H1 (cell line): ENCODE data around the gene FOXM1. TPM values are rescaled to one million over a fixed set of nuclear protein-coding genes. Genes with fewer than 3 reads are reported as not detected.

Source experiments
- CTCF ChIA-PET: fragments of 300-600 bp; sonication (Branson Sonifier 250); formaldehyde crosslinking; loops from one replicate; lab custom pipeline; 2021; ENCODE audit not compliant: partially characterized antibody; lab: Charles Lee
- POLR2A ChIA-PET: fragments of 300-600 bp; sonication (Branson Sonifier 250); formaldehyde crosslinking; loops from one replicate; lab custom pipeline; 2021; ENCODE audit warnings: inconsistent platforms; ENCODE audit not compliant: partially characterized antibody; lab: Charles Lee
- DNase-seq, 2 experiments: peaks; one replicate each; pipeline versions ENCODE4 v3.0.0 to v3.0.0-alpha.2; 2010 to 2022; ENCODE audit warnings: low spot score in 2 of 2, low read depth in 1 of 2, mixed read lengths in 1 of 2
- FAIRE-seq: peaks from 2 replicates; lab custom pipeline; 2011; peaks lifted over from hg19 to GRCh38; lab: Jason Lieb, UNC
- H2AFZ ChIP-seq: 2 replicates; pipeline ENCODE4 v1.8.1; 2012; ENCODE audit warnings: low read length, inconsistent platforms
- H2AK5ac ChIP-seq: 2 replicates; pipeline ENCODE4 v1.6.1; 2013; ENCODE audit warnings: low read depth, low read length
- H2BK120ac ChIP-seq: replicated peaks from 2 replicates; pipeline ENCODE3; 2013; ENCODE audit warnings: low read depth, low read length, inconsistent platforms
- H2BK12ac ChIP-seq: 2 replicates; pipeline ENCODE4 v1.6.1; 2013; ENCODE audit warnings: low read depth, low read length
- H2BK15ac ChIP-seq: 2 replicates; pipeline ENCODE4 v1.6.1; 2013; ENCODE audit warnings: low read length
- H2BK20ac ChIP-seq: 2 replicates; pipeline ENCODE4 v1.6.1; 2013; ENCODE audit warnings: low read length
- H2BK5ac ChIP-seq: 2 replicates; pipeline ENCODE4 v1.6.1; 2013; ENCODE audit warnings: low read depth, low read length
- H3K14ac ChIP-seq: 2 replicates; pipeline ENCODE4 v1.6.1; 2013; ENCODE audit warnings: inconsistent platforms; ENCODE audit not compliant: insufficient read length
- H3K18ac ChIP-seq: 2 replicates; pipeline ENCODE4 v1.6.1; 2013; ENCODE audit warnings: low read length; ENCODE audit errors: extremely low read depth
- H3K23ac ChIP-seq: 2 replicates; pipeline ENCODE4 v1.6.1; 2013; ENCODE audit warnings: inconsistent platforms; ENCODE audit not compliant: insufficient read length
- H3K23me2 ChIP-seq: 2 replicates; pipeline ENCODE4 v1.6.1; 2013; ENCODE audit warnings: low read depth, low read length
- H3K27ac ChIP-seq: 2 replicates; pipeline ENCODE4 v1.6.1; 2011; ENCODE audit warnings: low read depth, low read length, inconsistent platforms
- H3K27me3 ChIP-seq, 4 experiments: replicated peaks in 1 of 4; 1 replicate in 1 of 4; 2 replicates in 3 of 4; pipeline versions ENCODE4 v1.6.1 to v1.8.1; 2011 to 2013; ENCODE audit warnings: low read length in 3 of 4, mild to moderate bottlenecking in 3 of 4, inconsistent platforms in 2 of 4, mixed read lengths in 2 of 4, moderate library complexity in 1 of 4; ENCODE audit not compliant: control insufficient read depth in 3 of 4, insufficient read depth in 3 of 4; ENCODE audit errors: extremely low read depth in 1 of 4
- H3K36me3 ChIP-seq, 4 experiments: 2 replicates each; pipeline versions ENCODE4 v1.6.1 to v1.8.1; 2011 to 2013; ENCODE audit warnings: mild to moderate bottlenecking in 4 of 4, low read length in 3 of 4, moderate library complexity in 2 of 4, control low read depth in 1 of 4, inconsistent platforms in 1 of 4; ENCODE audit not compliant: insufficient read depth in 4 of 4, control insufficient read depth in 2 of 4
- H3K4ac ChIP-seq: replicated peaks from 2 replicates; pipeline ENCODE3; 2013; ENCODE audit warnings: low read length, low read depth, mixed read lengths, inconsistent platforms; ENCODE audit not compliant: insufficient read length
- H3K4me1 ChIP-seq, 4 experiments: replicated peaks in 1 of 4; 1 replicate in 1 of 4; 2 replicates in 3 of 4; pipeline versions ENCODE4 v1.6.1 to v1.8.1; 2011 to 2013; ENCODE audit warnings: low read length in 3 of 4, inconsistent platforms in 2 of 4, mixed read lengths in 1 of 4; ENCODE audit not compliant: insufficient read depth in 4 of 4, control insufficient read depth in 3 of 4
- H3K4me2 ChIP-seq, 2 experiments: 2 replicates each; pipeline versions ENCODE4 v1.6.1 to v1.8.1; 2011 to 2013; ENCODE audit warnings: low read depth in 2 of 2, low read length in 2 of 2, control low read depth in 1 of 2, inconsistent platforms in 1 of 2, mild to moderate bottlenecking in 1 of 2; ENCODE audit not compliant: insufficient read depth in 1 of 2
- H3K4me3 ChIP-seq, 4 experiments: fragments of 200-600, 300-600 bp in 1 of 4; sonication (generic), shearing (Covaris generic), sonication (Bioruptor Twin) in 1 of 4; 2 replicates each; pipeline versions ENCODE4 v1.5.1 to v1.8.1; 2011 to 2016; ENCODE audit warnings: low read length in 4 of 4, low read depth in 3 of 4, control low read depth in 2 of 4, inconsistent platforms in 2 of 4, mild to moderate bottlenecking in 2 of 4, mixed read lengths in 1 of 4, moderate library complexity in 1 of 4; ENCODE audit not compliant: insufficient read depth in 2 of 4; ENCODE audit errors: extremely low read depth in 1 of 4
- H3K56ac ChIP-seq: replicated peaks from 2 replicates; pipeline ENCODE3; 2013; ENCODE audit warnings: low read depth, mild to moderate bottlenecking, mixed read lengths, low read length, inconsistent platforms; ENCODE audit not compliant: insufficient read length
- H3K79me1 ChIP-seq: 2 replicates; pipeline ENCODE4 v1.6.1; 2013; ENCODE audit warnings: low read depth, low read length, control low read depth
- H3K79me2 ChIP-seq, 2 experiments: 2 replicates each; pipeline versions ENCODE4 v1.6.1 to v1.8.1; 2012 to 2013; ENCODE audit warnings: low read length in 2 of 2, mild to moderate bottlenecking in 2 of 2, inconsistent platforms in 1 of 2; ENCODE audit not compliant: insufficient read depth in 2 of 2, control insufficient read depth in 1 of 2
- H3K9ac ChIP-seq, 4 experiments: replicated peaks in 1 of 4; 1 replicate in 1 of 4; 2 replicates in 3 of 4; pipeline versions ENCODE4 v1.6.1 to v1.8.1; 2011 to 2013; ENCODE audit warnings: low read depth in 3 of 4, low read length in 3 of 4, control low read depth in 2 of 4, mild to moderate bottlenecking in 2 of 4, moderate library complexity in 2 of 4, inconsistent platforms in 1 of 4; ENCODE audit errors: extremely low read depth in 1 of 4
- H3K9me3 ChIP-seq, 2 experiments: 2 replicates each; pipeline versions ENCODE4 v1.6.1 to v1.8.1; 2012 to 2013; ENCODE audit warnings: mild to moderate bottlenecking in 2 of 2, moderate library complexity in 2 of 2, control low read depth in 1 of 2, inconsistent platforms in 1 of 2, low read depth in 1 of 2, low read length in 1 of 2, mixed read lengths in 1 of 2; ENCODE audit not compliant: insufficient read depth in 2 of 2
- H4K20me1 ChIP-seq, 2 experiments: replicated peaks in 1 of 2; 2 replicates each; pipeline versions ENCODE3 to v1.8.1; 2011 to 2013; ENCODE audit warnings: inconsistent platforms in 2 of 2, low read length in 2 of 2, mild to moderate bottlenecking in 1 of 2; ENCODE audit not compliant: insufficient read depth in 2 of 2, control insufficient read depth in 1 of 2
- H4K5ac ChIP-seq: 2 replicates; pipeline ENCODE4 v1.6.1; 2013; ENCODE audit warnings: low read length, low read depth, mixed read lengths, inconsistent platforms; ENCODE audit not compliant: insufficient read length
- H4K8ac ChIP-seq: 2 replicates; pipeline ENCODE4 v1.8.0; 2013; ENCODE audit warnings: mild to moderate bottlenecking, moderate library complexity, low read length, inconsistent platforms; ENCODE audit not compliant: insufficient read depth; ENCODE audit errors: extremely low read depth
- H4K91ac ChIP-seq: replicated peaks from 2 replicates; pipeline ENCODE3; 2013; ENCODE audit warnings: low read length, mixed read lengths, inconsistent platforms; ENCODE audit not compliant: insufficient read length
- BACH1 ChIP-seq: IDR thresholded peaks from 2 replicates; pipeline ENCODE4 v1.6.1; 2012; ENCODE audit warnings: low read length, improper control_type of control experiment
- CHD1 ChIP-seq: IDR thresholded peaks from 2 replicates; pipeline ENCODE4 v1.6.1; 2012; ENCODE audit warnings: low read depth, low read length, improper control_type of control experiment
- CHD2 ChIP-seq: IDR thresholded peaks from 2 replicates; pipeline ENCODE4 v1.6.1; 2012; ENCODE audit warnings: low read length, improper control_type of control experiment
- CTBP2 ChIP-seq: IDR thresholded peaks from 2 replicates; pipeline ENCODE4 v1.7.0; 2011; ENCODE audit warnings: borderline replicate concordance, mild to moderate bottlenecking, moderate library complexity, mixed read lengths, low read length; ENCODE audit not compliant: insufficient read depth, insufficient read length
- HDAC6 ChIP-seq: IDR thresholded peaks from one replicate; pipeline ENCODE4 v1.7.1; 2012; ENCODE audit warnings: low read depth, mild to moderate bottlenecking, inconsistent platforms, low read length, moderate library complexity
- JUN ChIP-seq: IDR thresholded peaks from 2 replicates; pipeline ENCODE4 v1.6.1; 2011; ENCODE audit warnings: low read depth, mild to moderate bottlenecking, improper control_type of control experiment, low read length
- KDM4A ChIP-seq: IDR thresholded peaks from one replicate; pipeline ENCODE4 v1.7.1; 2012; ENCODE audit warnings: low read depth, mild to moderate bottlenecking, moderate library complexity, low read length, inconsistent platforms; ENCODE audit not compliant: severe bottlenecking
- NANOG ChIP-seq: IDR thresholded peaks from 2 replicates; pipeline ENCODE4 v1.6.1; 2011; ENCODE audit warnings: low read length, low read depth, mild to moderate bottlenecking, inconsistent platforms; ENCODE audit not compliant: insufficient read depth, poor library complexity, severe bottlenecking
- NRF1 ChIP-seq: IDR thresholded peaks from 2 replicates; pipeline ENCODE4 v1.6.1; 2011; ENCODE audit warnings: mild to moderate bottlenecking, low read depth, low read length, improper control_type of control experiment
- RBBP5 ChIP-seq: IDR thresholded peaks from 2 replicates; pipeline ENCODE4 v1.7.1; 2012; ENCODE audit warnings: low read depth, mild to moderate bottlenecking, inconsistent platforms, low read length, moderate library complexity, borderline replicate concordance
- SRF ChIP-seq: IDR thresholded peaks from 2 replicates; pipeline ENCODE4 v1.6.1; 2011; ENCODE audit warnings: mild to moderate bottlenecking, low read depth, low read length, moderate library complexity
- SUZ12 ChIP-seq: fragments of 200-600 bp; sonication (generic); IDR thresholded peaks from 2 replicates; pipeline ENCODE4 v1.6.1; 2012; ENCODE audit warnings: mild to moderate bottlenecking, inconsistent platforms, low read length, moderate library complexity, mixed read lengths
- TAF1 ChIP-seq: IDR thresholded peaks from 2 replicates; pipeline ENCODE4 v1.6.1; 2011; ENCODE audit warnings: mild to moderate bottlenecking, low read depth, low read length
- TCF12 ChIP-seq: IDR thresholded peaks from 2 replicates; pipeline ENCODE4 v1.6.1; 2011; ENCODE audit warnings: low read depth, mild to moderate bottlenecking, low read length
- WGBS, 2 experiments: shearing (Covaris generic) in 1 of 2; methylation state at CpG; one replicate each; pipeline versions ENCODE4 v1.1.6 to v1.1.7; 2013 to 2015; ENCODE audit warnings: low lambda C conversion rate in 2 of 2, mixed read lengths in 2 of 2, inconsistent platforms in 1 of 2, low coverage in 1 of 2, missing lambda C conversion rate in 1 of 2; ENCODE audit not compliant: insufficient replicate concordance in 2 of 2, insufficient coverage in 1 of 2, insufficient read length in 1 of 2; ENCODE audit errors: extremely low coverage in 1 of 2, missing lambda C conversion rate in 1 of 2; 5-methylcytosine and 5-hydroxymethylcytosine counted together
- polyA plus RNA-seq, 7 experiments: library from polyadenylated mRNA; depleted of rRNA in 3 of 7; stranded (reverse) in 5 of 7; unstranded in 2 of 7; fragments of >200 nt in 5 of 7; fragments of 200-250 nt in 2 of 7; gene quantifications; 1 replicate in 5 of 7; 2 replicates in 1 of 7; 4 replicates in 1 of 7; pipeline versions ENCODE4 v1.2.1 to v1.2.3, GENCODE V29; 2011 to 2013; ENCODE audit warnings: missing spikeins in 2 of 7, mixed read lengths in 2 of 7
- total RNA-seq: library from RNA; stranded (reverse); fragmentation: NEBNext Ultra II Directional; extraction: Animal tissue kit (Norgen Biotek cat#: 25700); gene quantifications from 2 replicates; pipeline ENCODE4 v1.2.1, GENCODE V29; 2021

FOXM1 gene
- total and polyA plus RNA-seq, 2 of the 8 experiments (the other 6 are each of a cell fraction or from before 2014, with no cell fraction given): 58.1 to 121 TPM

DNA sequence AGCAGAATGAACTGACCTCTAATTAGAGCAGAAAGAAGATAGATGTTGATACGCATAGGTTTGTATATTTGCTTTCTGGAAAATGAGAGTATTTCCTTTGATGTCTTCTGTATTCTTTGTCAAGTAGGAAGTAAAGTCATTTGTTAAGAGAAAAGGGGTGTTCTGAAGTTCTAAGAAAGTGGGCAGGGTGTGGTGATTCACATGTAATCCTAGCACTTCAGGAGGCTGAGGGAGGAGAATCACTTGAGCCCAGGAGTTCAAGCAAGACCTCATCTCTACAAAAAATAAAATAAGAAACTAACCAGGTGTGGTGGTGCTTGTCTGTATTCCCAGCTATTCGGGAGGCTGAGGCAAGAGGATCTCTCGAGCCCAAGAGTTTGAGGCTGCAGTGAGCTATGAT, 2.9 kb upstream of the FOXM1 start:
- DNase-seq: no peak
- H4K20me1 ChIP-seq: peaks cover 1 to 2% of the 10 kb centered on the region in 2 experiments
- no peak overlapping the region for H4K8ac ChIP-seq
- H2BK20ac ChIP-seq: no peak overlapping the region
- no peak overlapping the region for H2AFZ ChIP-seq
- H3K14ac ChIP-seq: no peak overlapping the region
- peaks cover 6% of the 10 kb centered on the region for H3K79me1 ChIP-seq
- peaks cover 0 to 19% (median 1%) of the 10 kb centered on the region in 4 experiments; a peak in 2 of 8 replicates for H3K36me3 ChIP-seq
- H4K91ac ChIP-seq: no peak overlapping the region
- ChIA-PET POLR2A (interaction anchor here (1.0 to 4.1 kb wide), 5 partner anchors 11 to 34 kb away, joined by 3 to 31 read pairs (median 6); partner anchors contain the start of genes TEX52 and TULP3), CTCF (interaction anchor here (0.9 to 4.7 kb wide), 10 partner anchors 10 to 147 kb away, joined by 3 to 33 read pairs (median 4); partner anchors contain the start of gene TULP3)
- H2AK5ac ChIP-seq: no peak overlapping the region
- H3K4ac ChIP-seq: no peak overlapping the region
- no peak overlapping the region for H3K18ac ChIP-seq
- H3K27me3 ChIP-seq: no peaks in the 10 kb centered on the region
- H2BK12ac ChIP-seq: no peak overlapping the region
- peaks cover 3 to 68% of the 10 kb centered on the region in 2 experiments; a peak in 3 of 4 replicates for H3K79me2 ChIP-seq
- no peaks in the 10 kb centered on the region for H3K9me3 ChIP-seq
- peaks cover 7% of the 10 kb centered on the region for H3K23me2 ChIP-seq
- H3K4me3 ChIP-seq: no peak overlapping the region
- no peak overlapping the region for H3K56ac ChIP-seq
- peaks cover 2 to 4% (median 3%) of the 10 kb centered on the region in 4 experiments; a peak in 5 of 7 replicates for H3K4me1 ChIP-seq
- no peak overlapping the region for H4K5ac ChIP-seq
- H3K23ac ChIP-seq: no peak overlapping the region
- no peak for FAIRE-seq
- no peak overlapping the region for H2BK15ac ChIP-seq
- H3K4me2 ChIP-seq: no peak overlapping the region; a peak in 1 of 4 replicates
- no peak overlapping the region for H3K9ac ChIP-seq
- 97% methylated on average over 3 of the region's 3 CpGs; no CpG with 5 or more reads in 1 of the 2 experiments for WGBS, 2 experiments
- H3K27ac ChIP-seq: no peak overlapping the region
- H2BK120ac ChIP-seq: no peak overlapping the region
- no peak overlapping the region for H2BK5ac ChIP-seq
- TF ChIP-seq CTBP2: no peak
- TF ChIP-seq NANOG: no peak
- TF ChIP-seq JUN: no peak
- TF ChIP-seq CHD1: no peak
- no peak for TF ChIP-seq TAF1
- TF ChIP-seq SRF: no peak
- TF ChIP-seq CHD2: no peak
- no peak for TF ChIP-seq HDAC6
- TF ChIP-seq BACH1: no peak
- no peak for TF ChIP-seq TCF12
- TF ChIP-seq RBBP5: no peak
- TF ChIP-seq KDM4A: no peak
- TF ChIP-seq SUZ12: no peak
- TF ChIP-seq NRF1: no peak
